Progenitor cell of endocrine pancreas (in vitro differentiated cells): ENCODE measurements around the gene LTBP2. TPM values are rescaled to one million over a fixed set of nuclear protein-coding genes. Genes with fewer than 3 reads are reported as not detected.

Experiments used
- DNase-seq: peaks from one replicate; pipeline ENCODE4 v3.0.0; 2021; ENCODE audit warnings: low spot score; ENCODE audit not compliant: unreplicated experiment
- H3K27ac Mint-ChIP-seq: 2 replicates; pipeline ENCODE4 v1.8.0; 2021; ENCODE audit warnings: mild to moderate bottlenecking, moderate library complexity, mixed read lengths
- H3K27me3 Mint-ChIP-seq: 2 replicates; pipeline ENCODE4 v1.8.0; 2021; ENCODE audit warnings: mixed read lengths
- H3K36me3 Mint-ChIP-seq: 2 replicates; pipeline ENCODE4 v1.8.0; 2022; ENCODE audit warnings: mixed read lengths; ENCODE audit not compliant: insufficient read depth
- H3K4me1 Mint-ChIP-seq: 2 replicates; pipeline ENCODE4 v1.8.0; 2021; ENCODE audit warnings: low read depth, mixed read lengths
- H3K4me3 Mint-ChIP-seq: 2 replicates; pipeline ENCODE4 v1.8.0; 2021; ENCODE audit warnings: low read depth, mild to moderate bottlenecking, moderate library complexity, mixed read lengths
- H3K9me3 Mint-ChIP-seq: 2 replicates; pipeline ENCODE4 v1.8.0; 2021; ENCODE audit warnings: low read depth, mixed read lengths
- total RNA-seq: library from RNA; stranded (reverse); gene quantifications from 2 replicates; pipeline ENCODE4 v1.2.1, GENCODE V29; 2021
- TF ChIP-seq, protein P1 (sequence below): fragments of 200-600 bp; sonication (generic); IDR thresholded peaks from one replicate; pipeline ENCODE4 v1.5.0; 2021; ENCODE audit warnings: antibody characterized with exemption, mild to moderate bottlenecking; ENCODE audit not compliant: unreplicated experiment

Gene LTBP2
- total RNA-seq, 1 donor from 2014 or later, result 0.79 TPM

DNA sequence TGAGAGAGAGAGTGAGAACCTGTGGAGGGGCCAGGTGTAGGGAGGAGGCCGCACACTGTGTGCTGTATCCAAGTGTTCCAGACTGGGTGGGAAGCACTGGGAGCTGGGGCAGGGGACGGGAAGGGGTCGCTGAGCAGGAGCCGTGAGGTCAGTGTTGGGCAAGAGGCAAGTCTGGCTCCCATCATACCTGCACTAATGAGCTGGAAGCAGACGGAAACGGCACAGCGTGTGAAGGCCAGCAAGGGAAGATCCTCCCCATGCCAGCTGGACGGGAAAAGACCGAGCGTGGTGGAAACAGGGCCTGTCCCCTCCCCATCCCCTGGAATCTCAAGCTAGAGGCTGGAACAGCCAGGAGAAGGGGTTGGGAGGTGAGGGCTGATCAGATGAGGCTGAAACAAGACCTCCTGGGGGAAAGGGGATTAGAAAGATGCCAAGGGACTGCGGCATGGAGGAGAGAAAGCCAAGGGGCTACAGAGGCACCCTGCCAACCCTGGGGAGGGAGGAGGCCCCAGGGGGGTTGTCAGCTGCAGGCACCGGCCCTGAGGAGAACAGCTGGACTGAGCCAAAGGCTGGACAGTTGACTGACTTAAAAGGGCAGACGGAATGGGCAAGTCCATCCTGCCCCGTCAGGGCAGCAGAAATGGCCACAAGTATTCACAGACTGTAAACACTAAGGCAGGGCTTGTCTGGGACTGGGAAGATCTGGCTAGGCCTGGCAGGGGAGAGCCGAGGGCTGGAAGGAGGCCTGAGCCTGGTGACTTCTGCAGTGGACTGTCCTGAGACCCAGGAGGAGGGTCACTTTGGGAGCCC lies 19.0 kb upstream of the LTBP2 start:
- Mint-ChIP-seq H3K27me3 (peaks cover 7% of the 10 kb centered on the region), H3K4me1 (peaks cover 44% of the 10 kb centered on the region), H3K27ac (peak overlapping the region; percentile 64), H3K36me3 (no peaks in the 10 kb centered on the region), H3K4me3 (no peak overlapping the region), H3K9me3 (no peaks in the 10 kb centered on the region)
- DNase-seq, result no peak
- TF ChIP-seq, protein P1, sequence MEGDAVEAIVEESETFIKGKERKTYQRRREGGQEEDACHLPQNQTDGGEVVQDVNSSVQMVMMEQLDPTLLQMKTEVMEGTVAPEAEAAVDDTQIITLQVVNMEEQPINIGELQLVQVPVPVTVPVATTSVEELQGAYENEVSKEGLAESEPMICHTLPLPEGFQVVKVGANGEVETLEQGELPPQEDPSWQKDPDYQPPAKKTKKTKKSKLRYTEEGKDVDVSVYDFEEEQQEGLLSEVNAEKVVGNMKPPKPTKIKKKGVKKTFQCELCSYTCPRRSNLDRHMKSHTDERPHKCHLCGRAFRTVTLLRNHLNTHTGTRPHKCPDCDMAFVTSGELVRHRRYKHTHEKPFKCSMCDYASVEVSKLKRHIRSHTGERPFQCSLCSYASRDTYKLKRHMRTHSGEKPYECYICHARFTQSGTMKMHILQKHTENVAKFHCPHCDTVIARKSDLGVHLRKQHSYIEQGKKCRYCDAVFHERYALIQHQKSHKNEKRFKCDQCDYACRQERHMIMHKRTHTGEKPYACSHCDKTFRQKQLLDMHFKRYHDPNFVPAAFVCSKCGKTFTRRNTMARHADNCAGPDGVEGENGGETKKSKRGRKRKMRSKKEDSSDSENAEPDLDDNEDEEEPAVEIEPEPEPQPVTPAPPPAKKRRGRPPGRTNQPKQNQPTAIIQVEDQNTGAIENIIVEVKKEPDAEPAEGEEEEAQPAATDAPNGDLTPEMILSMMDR, result no peak

DNA sequence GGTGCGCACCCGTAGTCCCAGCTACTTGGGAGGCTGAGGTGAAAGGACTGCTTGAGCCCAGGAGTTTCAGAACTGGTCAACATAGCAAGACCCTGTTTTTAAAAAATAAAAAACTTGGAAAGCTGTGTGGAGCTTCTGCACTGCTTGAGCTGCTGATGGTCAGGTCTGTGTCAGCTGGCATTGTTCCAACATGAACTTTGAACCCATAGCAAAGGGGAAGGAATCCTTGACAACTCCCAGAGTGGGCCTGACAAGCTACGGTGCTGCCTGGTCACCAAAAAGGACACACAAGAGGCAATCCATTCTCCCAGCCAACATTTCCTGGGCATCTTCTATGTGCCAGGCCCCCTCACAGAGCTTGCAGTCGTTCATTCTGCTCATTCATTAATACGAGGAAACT lies 16.4 kb upstream of the LTBP2 start:
- no peaks in the 10 kb centered on the region for H3K36me3 Mint-ChIP-seq
- H3K4me3 Mint-ChIP-seq, result no peak overlapping the region
- TF ChIP-seq, protein P1, result no peak
- peaks cover 27% of the 10 kb centered on the region for H3K4me1 Mint-ChIP-seq
- DNase-seq, result no peak
- H3K27ac Mint-ChIP-seq, result no peak overlapping the region
- no peaks in the 10 kb centered on the region for H3K9me3 Mint-ChIP-seq
- H3K27me3 Mint-ChIP-seq, result peaks cover 13% of the 10 kb centered on the region

DNA sequence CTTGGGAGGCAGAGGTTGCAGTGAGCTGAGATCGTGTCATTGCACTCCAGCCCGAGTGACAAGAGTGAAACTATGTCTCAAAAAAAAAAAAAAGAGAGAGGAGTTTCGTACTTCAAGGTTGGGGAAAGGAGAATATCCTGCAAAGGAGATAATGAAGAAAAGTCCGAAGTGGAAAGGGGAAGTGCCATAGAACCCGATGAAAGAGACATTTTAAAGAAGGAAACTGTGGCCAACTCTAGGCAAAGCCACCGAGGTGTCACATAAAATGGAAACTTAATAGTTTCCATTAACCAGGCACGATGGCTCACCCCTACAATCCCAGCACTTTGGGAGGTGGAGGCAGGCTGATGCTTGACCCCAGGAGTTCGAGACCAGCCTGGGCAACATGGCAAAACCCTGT lies 15.0 kb upstream of the LTBP2 start:
- no peak for DNase-seq
- H3K36me3 Mint-ChIP-seq, result no peaks in the 10 kb centered on the region
- peaks cover 13% of the 10 kb centered on the region for H3K27me3 Mint-ChIP-seq
- H3K4me3 Mint-ChIP-seq, result no peak overlapping the region
- H3K9me3 Mint-ChIP-seq, result no peaks in the 10 kb centered on the region
- peaks cover 18% of the 10 kb centered on the region for H3K4me1 Mint-ChIP-seq
- TF ChIP-seq, protein P1, result no peak
- H3K27ac Mint-ChIP-seq, result no peak overlapping the region

DNA sequence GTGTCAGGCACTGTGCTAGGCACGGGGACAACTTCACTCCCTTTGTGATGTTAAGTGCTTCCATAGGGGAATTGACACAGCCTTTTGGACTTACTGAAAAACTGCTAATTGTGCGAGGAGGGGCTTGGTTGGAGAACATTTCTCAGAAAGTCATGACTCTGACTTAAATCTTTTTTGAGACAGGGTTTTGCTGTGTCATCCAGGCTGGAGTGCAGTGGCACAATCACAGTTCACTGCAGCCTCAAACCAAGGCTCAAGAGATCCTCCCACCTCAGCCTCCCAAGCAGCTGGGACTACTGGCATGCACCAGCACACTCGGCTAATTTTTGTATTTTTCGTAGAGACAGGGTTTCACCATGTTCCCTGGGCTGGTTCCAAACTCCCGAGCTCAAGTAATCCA lies 10.2 kb upstream of the LTBP2 start:
- H3K27me3 Mint-ChIP-seq, result peaks cover 23% of the 10 kb centered on the region
- no peaks in the 10 kb centered on the region for H3K36me3 Mint-ChIP-seq
- H3K9me3 Mint-ChIP-seq, result no peaks in the 10 kb centered on the region
- H3K4me3 Mint-ChIP-seq, result no peak overlapping the region
- H3K4me1 Mint-ChIP-seq, result peaks cover 17% of the 10 kb centered on the region
- no peak for DNase-seq
- TF ChIP-seq, protein P1, result no peak
- no peak overlapping the region for H3K27ac Mint-ChIP-seq

DNA sequence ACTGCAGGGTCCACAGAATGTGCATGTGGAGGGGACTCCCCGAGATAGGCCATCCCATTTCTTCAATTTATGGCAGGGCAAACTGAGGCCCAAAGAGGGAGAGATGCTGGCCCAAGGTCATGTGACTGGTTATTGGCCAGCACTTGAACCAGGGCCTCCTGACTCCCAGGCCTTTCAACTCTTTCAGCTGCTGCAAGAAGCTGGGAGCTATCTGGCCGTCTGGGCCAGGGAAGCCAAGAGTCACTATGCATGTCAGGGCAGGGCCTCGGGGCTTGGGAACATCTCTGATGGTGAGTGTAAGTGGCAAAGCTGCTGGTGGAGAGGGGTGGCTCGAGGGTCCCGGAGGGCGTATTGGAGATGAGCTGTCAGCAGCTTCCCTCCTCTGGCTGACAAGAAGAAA lies 9.5 kb upstream of the LTBP2 start:
- Mint-ChIP-seq H3K4me1 (peaks cover 22% of the 10 kb centered on the region), H3K4me3 (no peak overlapping the region), H3K27me3 (peaks cover 23% of the 10 kb centered on the region), H3K36me3 (no peaks in the 10 kb centered on the region), H3K9me3 (no peaks in the 10 kb centered on the region), H3K27ac (no peak overlapping the region)
- DNase-seq, result no peak
- TF ChIP-seq, protein P1, result no peak
